ENCODE measurements around the gene NPAS3. TPM values are rescaled to one million over a fixed set of nuclear protein-coding genes. Genes with fewer than 3 reads are reported as not detected.

NPAS3 gene
- total and polyA plus RNA-seq, 7 donors = 0.36 to 6.4 (median 4.6) TPM; not detected in 2

DNA sequence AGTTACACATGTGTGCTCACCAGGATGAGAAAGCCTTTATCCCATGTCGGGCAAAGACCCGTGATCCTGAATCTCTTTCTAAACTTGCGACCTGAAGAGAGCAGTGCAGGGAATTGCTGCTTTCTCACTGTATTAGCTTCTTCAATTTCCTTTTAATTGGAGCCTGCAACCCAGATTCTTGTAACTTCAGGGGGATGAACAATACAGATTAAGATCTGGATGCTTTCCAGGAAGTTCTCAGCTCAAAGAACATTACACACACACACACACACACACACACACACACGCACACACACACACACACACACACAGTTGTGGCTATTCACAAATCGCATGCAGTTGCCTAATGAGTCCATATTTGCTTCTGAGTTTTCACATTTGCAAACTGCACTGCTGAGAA lies 268.3 kb downstream of the NPAS3 start:
- TF ChIP-seq POLR2AphosphoS5 (IDR thresholded peaks at IDR 0.05) (no peak), POLR2A (IDR thresholded peaks at IDR 0.05) (no peak), EP300 (IDR thresholded peaks at IDR 0.05) (no peak)
- TF ChIP-seq, protein P1, sequence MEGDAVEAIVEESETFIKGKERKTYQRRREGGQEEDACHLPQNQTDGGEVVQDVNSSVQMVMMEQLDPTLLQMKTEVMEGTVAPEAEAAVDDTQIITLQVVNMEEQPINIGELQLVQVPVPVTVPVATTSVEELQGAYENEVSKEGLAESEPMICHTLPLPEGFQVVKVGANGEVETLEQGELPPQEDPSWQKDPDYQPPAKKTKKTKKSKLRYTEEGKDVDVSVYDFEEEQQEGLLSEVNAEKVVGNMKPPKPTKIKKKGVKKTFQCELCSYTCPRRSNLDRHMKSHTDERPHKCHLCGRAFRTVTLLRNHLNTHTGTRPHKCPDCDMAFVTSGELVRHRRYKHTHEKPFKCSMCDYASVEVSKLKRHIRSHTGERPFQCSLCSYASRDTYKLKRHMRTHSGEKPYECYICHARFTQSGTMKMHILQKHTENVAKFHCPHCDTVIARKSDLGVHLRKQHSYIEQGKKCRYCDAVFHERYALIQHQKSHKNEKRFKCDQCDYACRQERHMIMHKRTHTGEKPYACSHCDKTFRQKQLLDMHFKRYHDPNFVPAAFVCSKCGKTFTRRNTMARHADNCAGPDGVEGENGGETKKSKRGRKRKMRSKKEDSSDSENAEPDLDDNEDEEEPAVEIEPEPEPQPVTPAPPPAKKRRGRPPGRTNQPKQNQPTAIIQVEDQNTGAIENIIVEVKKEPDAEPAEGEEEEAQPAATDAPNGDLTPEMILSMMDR (IDR thresholded peaks at IDR 0.05) = no peak

DNA sequence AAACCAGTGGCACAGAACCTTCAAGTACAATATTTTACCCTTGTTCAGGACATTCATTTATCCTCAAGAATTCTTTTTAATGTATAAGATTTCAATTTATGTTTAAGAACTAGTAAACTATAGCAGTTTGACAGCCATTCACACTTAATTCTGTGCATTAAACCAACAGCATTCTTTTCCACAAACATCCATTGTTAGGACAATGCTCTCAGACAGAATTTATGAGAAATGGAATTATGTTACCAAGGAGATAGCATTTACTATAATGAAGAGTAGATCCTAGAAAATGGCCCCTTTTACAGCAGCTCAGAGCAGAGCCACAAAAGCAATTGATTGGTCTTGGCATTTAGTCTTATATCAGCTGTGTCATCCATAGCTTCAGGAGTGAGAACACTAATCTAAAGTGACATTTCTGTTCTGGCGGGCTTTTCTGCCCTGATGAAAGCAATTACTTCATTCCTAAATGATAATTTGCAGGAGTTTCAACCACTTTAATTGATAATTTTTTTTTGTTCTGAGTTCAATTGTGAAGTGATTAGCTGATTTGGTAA lies 268.9 kb downstream of the NPAS3 start:
- no peak for DNase-seq

More for the DNA sequence above, 268.3 kb downstream of the NPAS3 start:
- WGBS, 2 donors = 70 to 72% methylated on average over 5 of the region's 5 CpGs
- H3K9me3 ChIP-seq = no peaks in the 10 kb centered on the region
- intact Hi-C loops (cut with DNase I) = no loop called here
- no peaks in the 10 kb centered on the region for H3K4me1 ChIP-seq
- no peaks in the 10 kb centered on the region for H3K27me3 ChIP-seq
- no peaks in the 10 kb centered on the region for H3K36me3 ChIP-seq
- no peak for DNase-seq
- H3K27ac ChIP-seq = no peak overlapping the region
- H3K4me3 ChIP-seq = no peak overlapping the region

DNA sequence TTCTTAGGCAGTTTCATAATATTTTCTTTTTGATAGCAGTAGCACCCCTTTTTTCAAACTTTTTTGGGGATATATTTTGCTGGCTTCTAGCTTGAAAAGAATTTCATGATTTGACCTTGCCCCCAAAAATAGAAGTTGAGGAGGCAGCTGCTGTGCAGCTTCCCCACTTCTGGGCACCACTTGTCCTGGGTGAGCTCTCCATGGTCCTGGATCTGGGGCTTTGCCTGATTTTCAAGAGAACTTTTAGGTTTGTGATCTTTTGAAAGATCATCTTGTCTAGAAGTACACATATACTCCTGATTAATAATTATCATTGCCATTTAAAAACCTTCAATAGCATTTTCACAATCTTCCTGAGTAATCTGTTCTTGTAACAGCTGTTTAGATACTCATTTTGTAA lies 271.6 kb downstream of the NPAS3 start:
- Histone ChIP-seq H3K9me3 (no peaks in the 10 kb centered on the region), H3K4me1 (no peaks in the 10 kb centered on the region), H3K4me3 (no peak overlapping the region), H3K27me3 (no peaks in the 10 kb centered on the region), H3K27ac (no peak overlapping the region), H3K36me3 (no peaks in the 10 kb centered on the region)
- DNase-seq = no peak
- TF ChIP-seq POLR2A (IDR thresholded peaks at IDR 0.05) (no peak), POLR2AphosphoS5 (IDR thresholded peaks at IDR 0.05) (no peak)
- intact Hi-C loops (cut with DNase I) = no loop called here

More for the DNA sequence above, 268.9 kb downstream of the NPAS3 start:
- Histone ChIP-seq H3K27me3 (no peaks in the 10 kb centered on the region), H3K4me1 (no peaks in the 10 kb centered on the region), H3K27ac (no peak overlapping the region), H3K9me3 (no peaks in the 10 kb centered on the region), H3K4me3 (no peak overlapping the region), H3K36me3 (no peaks in the 10 kb centered on the region)
- intact Hi-C loops (cut with DNase I) = no loop called here
- 90 to 91% methylated on average over 1 of the region's 1 CpG for WGBS, 2 donors
- TF ChIP-seq POLR2A (IDR thresholded peaks at IDR 0.05) (no peak), EP300 (IDR thresholded peaks at IDR 0.05) (no peak), POLR2AphosphoS5 (IDR thresholded peaks at IDR 0.05) (no peak)

DNA sequence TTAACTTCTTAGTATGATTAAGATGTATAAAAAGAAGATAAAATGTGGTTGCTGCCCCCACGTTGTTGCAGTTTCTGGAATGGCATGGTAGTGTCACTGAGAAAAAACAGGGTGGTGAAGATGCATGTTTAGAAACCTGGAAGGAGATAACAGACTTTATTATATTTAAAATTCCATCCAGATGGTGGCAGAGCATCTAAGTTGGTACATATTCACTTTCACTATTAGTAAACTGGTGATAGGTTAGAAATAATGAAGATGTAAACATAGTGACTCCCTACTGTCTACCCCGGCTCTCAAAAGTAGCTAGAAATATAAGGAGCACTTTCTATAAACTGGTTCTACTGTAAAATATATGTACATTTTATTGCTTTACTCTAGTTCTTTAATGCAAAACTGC lies 279.3 kb downstream of the NPAS3 start:
- DNase-seq = no peak
- WGBS, 2 donors = 24 to 65% methylated on average over 2 of the region's 2 CpGs
- Histone ChIP-seq H3K4me1 (no peaks in the 10 kb centered on the region), H3K27me3 (no peaks in the 10 kb centered on the region), H3K9me3 (no peaks in the 10 kb centered on the region), H3K4me3 (no peak overlapping the region), H3K27ac (no peak overlapping the region), H3K36me3 (no peaks in the 10 kb centered on the region)
- intact Hi-C loops (cut with DNase I) = no loop called here
- TF ChIP-seq POLR2A (IDR thresholded peaks at IDR 0.05) = no peak
- no peak for TF ChIP-seq EP300 (IDR thresholded peaks at IDR 0.05)
- no peak for TF ChIP-seq POLR2AphosphoS5 (IDR thresholded peaks at IDR 0.05)
- TF ChIP-seq, protein P1 (IDR thresholded peaks at IDR 0.05) = no peak

DNA sequence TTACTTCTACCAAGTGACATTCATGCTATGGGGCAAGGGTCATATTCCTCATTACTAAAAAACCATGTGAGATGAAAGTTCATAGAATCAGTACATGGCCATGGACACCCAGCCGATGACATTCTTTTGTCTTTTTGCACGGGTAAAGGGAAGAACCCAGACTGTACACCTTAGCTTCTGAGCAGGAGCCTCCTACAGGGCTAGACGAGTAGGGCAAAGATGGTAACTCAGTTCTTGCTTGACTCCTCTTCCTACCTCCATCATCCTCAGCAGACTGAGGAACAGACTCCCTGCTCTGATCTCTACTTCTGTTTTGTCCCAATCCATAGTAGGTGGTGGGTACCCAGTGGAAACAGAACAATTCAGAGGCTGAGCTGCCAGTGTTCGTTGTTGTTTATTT lies 281.3 kb downstream of the NPAS3 start:
- no peaks in the 10 kb centered on the region for H3K9me3 ChIP-seq
- H3K27ac ChIP-seq = no peak overlapping the region
- intact Hi-C loops (cut with DNase I) = no loop called here
- no peaks in the 10 kb centered on the region for H3K27me3 ChIP-seq
- H3K4me1 ChIP-seq = no peaks in the 10 kb centered on the region
- no peak for DNase-seq
- no peak overlapping the region for H3K4me3 ChIP-seq
- 88 to 91% methylated on average over 4 of the region's 4 CpGs for WGBS, 2 donors
- no peaks in the 10 kb centered on the region for H3K36me3 ChIP-seq
- TF ChIP-seq, protein P1 (IDR thresholded peaks at IDR 0.05) = no peak

DNA sequence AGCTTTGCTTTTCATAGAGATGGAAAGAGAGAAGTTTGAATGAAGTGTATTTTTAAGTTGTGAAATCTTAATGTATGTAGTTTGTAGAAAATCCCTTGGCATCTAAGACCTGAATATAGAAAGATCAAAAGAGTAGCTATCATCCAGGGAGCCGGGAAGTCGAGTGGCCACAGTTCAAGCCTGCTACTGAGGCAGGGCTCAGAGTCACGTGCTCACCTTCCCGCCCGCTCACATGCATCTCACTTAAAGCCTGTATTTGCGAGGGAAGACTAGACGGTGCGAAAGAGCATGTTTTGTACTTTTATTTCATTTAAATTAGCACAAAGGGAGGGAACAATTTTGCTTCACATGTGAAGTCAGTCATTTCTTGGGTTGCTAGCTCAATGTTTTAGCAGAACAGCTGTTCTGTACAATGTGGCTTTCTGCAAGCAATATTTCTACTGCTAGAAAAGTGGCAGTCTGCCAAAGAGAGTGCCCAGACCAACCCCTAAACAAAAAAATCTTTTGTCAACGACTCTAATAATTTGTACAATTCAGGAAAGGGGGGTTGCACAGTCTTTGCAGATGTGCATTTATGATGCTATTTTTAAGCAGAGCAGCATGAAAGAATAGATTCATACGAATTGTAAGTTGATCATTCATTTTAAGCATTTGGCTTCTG lies 290.7 kb downstream of the NPAS3 start:
- no peak for DNase-seq
- Histone ChIP-seq H3K27ac (no peak overlapping the region), H3K9me3 (no peaks in the 10 kb centered on the region), H3K4me1 (peaks cover 0 to 14% (median 12%) of the 10 kb centered on the region in 4 donors), H3K27me3 (no peaks in the 10 kb centered on the region), H3K4me3 (no peak overlapping the region), H3K36me3 (no peaks in the 10 kb centered on the region)
- WGBS, 2 donors = 58 to 62% methylated on average over 10 of the region's 10 CpGs
- TF ChIP-seq POLR2A (IDR thresholded peaks at IDR 0.05) = no peak
- TF ChIP-seq, protein P1 (IDR thresholded peaks at IDR 0.05) = no peak
- TF ChIP-seq POLR2AphosphoS5 (IDR thresholded peaks at IDR 0.05) = no peak
- TF ChIP-seq EP300 (IDR thresholded peaks at IDR 0.05) = no peak
- intact Hi-C loops (cut with DNase I) = no loop called here

All from sigmoid colon (tissue), 7 donors.